Keratinocyte (primary cell): ENCODE data around the gene FOXRED2.
"Not testable (repeated sequence)": the region's sequence is repeated elsewhere in the genome, so short reads cannot be mapped to it uniquely, and the experiment has no call there.

Source experiments
- EZH2 ChIP-seq: IDR thresholded peaks from one replicate; pipeline ENCODE4 v1.6.1; 2012; ENCODE audit warnings: inconsistent platforms, mild to moderate bottlenecking, low read length, moderate library complexity
- TF ChIP-seq, protein P1 (sequence below), 3 experiments: IDR thresholded peaks in 1 of 3; conservative IDR thresholded peaks in 1 of 3; optimal IDR thresholded peaks in 1 of 3; 2 replicates in 2 of 3; 3 replicates in 1 of 3; pipeline versions ENCODE3 to v1.5.1; 2011; ENCODE audit warnings: low read length in 3 of 3, mild to moderate bottlenecking in 3 of 3, moderate library complexity in 2 of 3, control low read depth in 1 of 3, inconsistent platforms in 1 of 3; ENCODE audit not compliant: insufficient read depth in 2 of 3; ENCODE audit errors: extremely low read depth in 1 of 3

- TF ChIP-seq, protein P1, sequence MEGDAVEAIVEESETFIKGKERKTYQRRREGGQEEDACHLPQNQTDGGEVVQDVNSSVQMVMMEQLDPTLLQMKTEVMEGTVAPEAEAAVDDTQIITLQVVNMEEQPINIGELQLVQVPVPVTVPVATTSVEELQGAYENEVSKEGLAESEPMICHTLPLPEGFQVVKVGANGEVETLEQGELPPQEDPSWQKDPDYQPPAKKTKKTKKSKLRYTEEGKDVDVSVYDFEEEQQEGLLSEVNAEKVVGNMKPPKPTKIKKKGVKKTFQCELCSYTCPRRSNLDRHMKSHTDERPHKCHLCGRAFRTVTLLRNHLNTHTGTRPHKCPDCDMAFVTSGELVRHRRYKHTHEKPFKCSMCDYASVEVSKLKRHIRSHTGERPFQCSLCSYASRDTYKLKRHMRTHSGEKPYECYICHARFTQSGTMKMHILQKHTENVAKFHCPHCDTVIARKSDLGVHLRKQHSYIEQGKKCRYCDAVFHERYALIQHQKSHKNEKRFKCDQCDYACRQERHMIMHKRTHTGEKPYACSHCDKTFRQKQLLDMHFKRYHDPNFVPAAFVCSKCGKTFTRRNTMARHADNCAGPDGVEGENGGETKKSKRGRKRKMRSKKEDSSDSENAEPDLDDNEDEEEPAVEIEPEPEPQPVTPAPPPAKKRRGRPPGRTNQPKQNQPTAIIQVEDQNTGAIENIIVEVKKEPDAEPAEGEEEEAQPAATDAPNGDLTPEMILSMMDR (optimal IDR thresholded peaks at IDR 0.05 in 1 of 3, IDR thresholded peaks at IDR 0.05 in 1 of 3, conservative IDR thresholded peaks at IDR 0.05 in 1 of 3; ENCODE audit: extremely low read depth in 1 of 3, insufficient read depth in 2 of 3, low read length in 3 of 3): not testable (repeated sequence)
- TF ChIP-seq EZH2: not testable (repeated sequence)
These were observed 55.9 kb downstream of the FOXRED2 start for GRCh38 chr22:36450923-36451322.
